OCI-LY1 (cell line): ENCODE data around the gene HOXC13.

Source experiments
- H2AFZ ChIP-seq: fragments of 200-600 bp; sonication (generic), shearing (Covaris generic); 2 replicates; pipeline ENCODE4 v1.6.0; 2014; ENCODE audit warnings: antibody characterized with exemption, mild to moderate bottlenecking, low read length
- H3F3A ChIP-seq: fragments of 200-600 bp; sonication (generic), shearing (Covaris generic); 2 replicates; pipeline ENCODE4 v1.6.0; 2014; ENCODE audit warnings: mild to moderate bottlenecking, antibody characterized with exemption, low read length, moderate library complexity; ENCODE audit not compliant: insufficient read depth
- H3K27ac ChIP-seq: fragments of 200-600 bp; sonication (generic); 2 replicates; pipeline ENCODE4 v1.5.1; 2014; ENCODE audit warnings: low read length, mixed run types, mild to moderate bottlenecking, low read depth; ENCODE audit not compliant: poor library complexity, severe bottlenecking
- H3K27me3 ChIP-seq: fragments of 200-600 bp; sonication (generic); 2 replicates; pipeline ENCODE4 v1.6.0; 2014; ENCODE audit warnings: antibody characterized with exemption, mild to moderate bottlenecking, low read length, moderate library complexity; ENCODE audit not compliant: insufficient read depth
- H3K36me3 ChIP-seq: fragments of 200-600 bp; sonication (generic); 2 replicates; pipeline ENCODE4 v1.6.1; 2014; ENCODE audit warnings: mild to moderate bottlenecking, antibody characterized with exemption, low read length, moderate library complexity, mixed read lengths; ENCODE audit not compliant: insufficient read depth
- H3K4me1 ChIP-seq: fragments of 200-600 bp; sonication (generic); 2 replicates; pipeline ENCODE4 v1.5.1; 2014; ENCODE audit warnings: mild to moderate bottlenecking, low read length, moderate library complexity; ENCODE audit not compliant: insufficient read depth, severe bottlenecking
- H3K4me2 ChIP-seq: fragments of 200-600 bp; sonication (generic), shearing (Covaris generic); 2 replicates; pipeline ENCODE4 v1.6.1; 2014; ENCODE audit warnings: low read length
- H3K4me3 ChIP-seq: fragments of 200-600 bp; sonication (generic); 2 replicates; pipeline ENCODE4 v1.5.1; 2014; ENCODE audit warnings: low read length, low read depth, mild to moderate bottlenecking, mixed read lengths; ENCODE audit not compliant: poor library complexity, severe bottlenecking
- H3K79me2 ChIP-seq: fragments of 200-600 bp; shearing (Covaris generic); 2 replicates; pipeline ENCODE4 v1.6.1; 2016; ENCODE audit warnings: mixed run types, low read length, mixed read lengths; ENCODE audit not compliant: insufficient read depth
- H3K9ac ChIP-seq: fragments of 200-600 bp; sonication (generic), shearing (Covaris generic); 2 replicates; pipeline ENCODE4 v1.6.1; 2014; ENCODE audit warnings: mild to moderate bottlenecking, low read length, mixed read lengths
- H3K9me2 ChIP-seq: fragments of 200-600 bp; sonication (generic), shearing (Covaris generic); 2 replicates; pipeline ENCODE4 v1.6.1; 2014; ENCODE audit warnings: low read depth, mild to moderate bottlenecking, low read length, mixed read lengths
- H3K9me3 ChIP-seq: fragments of 200-600 bp; shearing (Covaris generic); 2 replicates; pipeline ENCODE4 v1.6.1; 2014; ENCODE audit warnings: low read length, mixed read lengths
- H4K20me1 ChIP-seq: fragments of 200-600 bp; sonication (generic), shearing (Covaris generic); 2 replicates; pipeline ENCODE4 v1.6.0; 2016; ENCODE audit warnings: mild to moderate bottlenecking, low read length; ENCODE audit not compliant: insufficient read depth
- CTCF ChIP-seq: fragments of 200-600 bp; sonication (generic), shearing (Covaris generic); IDR thresholded peaks from 2 replicates; pipeline ENCODE4 v1.5.1; 2017; ENCODE audit warnings: mild to moderate bottlenecking, antibody characterized with exemption, low read length, moderate library complexity, mixed read lengths
- EZH2 ChIP-seq: fragments of 200-600 bp; sonication (generic), shearing (Covaris generic); IDR thresholded peaks from 2 replicates; pipeline ENCODE4 v1.8.0; 2017; ENCODE audit warnings: borderline replicate concordance, mixed run types, mild to moderate bottlenecking, antibody characterized with exemption, low read length, moderate library complexity, mixed read lengths

HOXC13 gene

GRCh38 chr12:53932915-53933314, 5.7 kb upstream of the HOXC13 start:
- Histone ChIP-seq H3K27ac (no peak overlapping the region), H3K9me2 (no peaks in the 10 kb centered on the region), H3K4me2 (no peak overlapping the region), H4K20me1 (no peaks in the 10 kb centered on the region), H3K79me2 (no peaks in the 10 kb centered on the region), H3K36me3 (no peaks in the 10 kb centered on the region), H3K9me3 (no peaks in the 10 kb centered on the region), H3K9ac (no peak overlapping the region), H3F3A (no peaks in the 10 kb centered on the region), H3K4me1 (no peaks in the 10 kb centered on the region), H3K4me3 (no peak overlapping the region), H2AFZ (no peak overlapping the region), H3K27me3 (no peaks in the 10 kb centered on the region)
- TF ChIP-seq EZH2 (no peak), CTCF (no peak)

DNA sequence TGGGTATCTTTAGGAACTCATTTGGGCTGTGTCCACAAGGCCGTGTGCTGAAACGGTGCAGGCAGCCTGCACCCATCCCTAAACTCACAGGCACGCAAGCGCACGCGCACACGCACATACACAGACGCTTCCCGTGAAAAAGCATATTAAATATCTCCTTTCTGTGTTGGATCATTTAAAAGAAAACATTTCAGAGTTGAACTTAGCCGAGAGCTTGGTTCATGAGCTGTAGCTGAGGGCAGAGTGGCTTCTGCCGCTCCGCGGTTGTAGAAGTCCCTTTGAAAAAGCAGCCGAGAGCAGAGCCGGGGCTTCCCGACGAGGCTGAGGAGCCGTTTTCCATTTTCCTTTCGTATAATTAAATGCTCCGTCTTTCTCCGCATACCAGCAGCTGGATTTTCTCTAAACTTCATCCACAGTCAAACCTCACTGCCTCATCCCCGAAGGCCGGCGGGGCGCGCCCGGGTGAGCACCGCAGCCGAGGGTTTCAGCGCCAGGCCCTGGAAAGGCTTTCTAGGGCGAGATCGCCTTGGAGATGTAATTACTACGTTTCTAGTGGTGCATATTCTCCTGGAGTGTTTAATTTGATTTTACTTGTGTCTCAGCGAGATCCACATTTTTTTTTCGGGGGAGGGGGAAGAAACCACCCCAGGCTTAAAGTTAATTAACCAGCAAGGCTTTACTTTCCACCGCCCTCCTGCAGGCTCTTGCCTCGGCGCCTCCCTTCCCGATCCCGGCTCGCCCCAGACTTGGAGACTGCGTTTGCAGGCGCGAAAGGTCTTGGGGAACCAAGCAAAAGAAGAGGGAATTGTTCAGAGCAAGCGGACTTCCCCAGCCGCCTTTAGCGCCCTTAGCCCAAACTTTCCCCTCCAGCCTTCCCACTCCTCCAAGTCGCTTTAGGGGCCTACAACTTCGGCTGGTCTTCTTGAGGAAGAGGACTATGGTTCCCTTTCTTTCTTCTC, 3.0 kb upstream of the HOXC13 start:
- H3K4me2 ChIP-seq, result no peak overlapping the region
- H4K20me1 ChIP-seq, result no peaks in the 10 kb centered on the region
- no peak overlapping the region for H2AFZ ChIP-seq
- no peak for TF ChIP-seq CTCF
- TF ChIP-seq EZH2, result no peak
- no peaks in the 10 kb centered on the region for H3K9me2 ChIP-seq
- no peak overlapping the region for H3K4me3 ChIP-seq
- no peaks in the 10 kb centered on the region for H3K9me3 ChIP-seq
- no peak overlapping the region for H3K27ac ChIP-seq
- H3K4me1 ChIP-seq, result no peaks in the 10 kb centered on the region
- H3K36me3 ChIP-seq, result no peaks in the 10 kb centered on the region
- no peak overlapping the region for H3K9ac ChIP-seq
- H3K27me3 ChIP-seq, result no peaks in the 10 kb centered on the region
- H3K79me2 ChIP-seq, result no peaks in the 10 kb centered on the region
- H3F3A ChIP-seq, result no peaks in the 10 kb centered on the region

DNA sequence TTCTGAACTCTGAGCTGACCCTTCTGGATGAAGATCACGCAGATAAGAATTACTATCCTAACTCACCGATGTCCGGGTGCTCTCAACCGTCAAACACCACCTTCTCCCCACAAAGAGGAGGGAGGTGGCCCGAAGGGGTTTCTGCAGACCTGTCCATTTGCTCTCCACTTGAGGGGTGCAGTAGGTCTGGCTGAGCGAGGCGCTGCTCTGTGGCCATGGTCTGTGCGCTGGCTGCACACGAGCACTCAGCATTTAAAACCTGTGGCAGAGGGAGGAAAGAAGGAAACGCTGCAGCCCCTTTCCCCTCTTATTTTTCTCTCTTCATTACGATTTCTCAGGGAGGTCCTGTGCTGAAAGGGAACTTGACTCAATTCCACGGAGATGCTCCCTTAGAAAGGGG, 1.5 kb upstream of the HOXC13 start:
- Histone ChIP-seq H3K36me3 (no peaks in the 10 kb centered on the region), H3K9ac (no peak overlapping the region), H3K4me3 (no peak overlapping the region), H3K4me2 (no peak overlapping the region), H4K20me1 (no peaks in the 10 kb centered on the region), H3K79me2 (no peaks in the 10 kb centered on the region), H2AFZ (no peak overlapping the region), H3K9me3 (no peaks in the 10 kb centered on the region), H3F3A (no peaks in the 10 kb centered on the region), H3K4me1 (no peaks in the 10 kb centered on the region), H3K27ac (no peak overlapping the region), H3K27me3 (no peaks in the 10 kb centered on the region), H3K9me2 (no peaks in the 10 kb centered on the region)
- TF ChIP-seq EZH2, result no peak
- no peak for TF ChIP-seq CTCF
